Measurements from ENCODE around the gene HM13.

The HM13 gene

DNA sequence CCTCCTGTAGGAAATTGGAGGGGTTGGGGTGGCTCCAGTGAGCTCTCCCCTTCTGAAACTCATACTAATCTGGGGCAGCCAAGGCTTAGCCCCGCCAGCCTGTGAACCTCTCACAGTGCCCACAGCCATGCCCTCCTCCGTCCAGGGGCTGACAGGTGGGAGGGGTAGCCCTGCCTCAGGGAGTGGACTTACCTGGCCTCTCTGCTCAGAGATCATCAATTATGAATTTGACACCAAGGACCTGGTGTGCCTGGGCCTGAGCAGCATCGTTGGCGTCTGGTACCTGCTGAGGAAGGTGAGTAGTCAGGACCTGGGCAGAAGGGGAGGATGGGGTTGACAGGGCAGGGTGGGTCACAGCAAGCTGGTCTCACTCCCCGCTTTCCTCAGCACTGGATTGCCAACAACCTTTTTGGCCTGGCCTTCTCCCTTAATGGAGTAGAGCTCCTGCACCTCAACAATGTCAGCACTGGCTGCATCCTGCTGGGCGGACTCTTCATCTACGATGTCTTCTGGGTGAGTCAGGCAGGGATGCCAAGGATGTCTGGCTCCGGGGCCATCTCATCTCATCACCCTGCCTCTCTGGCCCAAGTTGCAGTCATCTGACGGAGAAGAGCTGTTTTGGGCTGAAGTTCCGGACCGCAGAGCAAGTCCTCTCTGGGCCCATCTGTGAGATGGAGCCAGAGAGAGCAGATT lies 34.7 kb downstream of the HM13 start:
- H3K36me3 ChIP-seq = peaks cover 77% of the 10 kb centered on the region
- no peaks in the 10 kb centered on the region for H3K9me3 ChIP-seq
- TF ChIP-seq, protein P1, sequence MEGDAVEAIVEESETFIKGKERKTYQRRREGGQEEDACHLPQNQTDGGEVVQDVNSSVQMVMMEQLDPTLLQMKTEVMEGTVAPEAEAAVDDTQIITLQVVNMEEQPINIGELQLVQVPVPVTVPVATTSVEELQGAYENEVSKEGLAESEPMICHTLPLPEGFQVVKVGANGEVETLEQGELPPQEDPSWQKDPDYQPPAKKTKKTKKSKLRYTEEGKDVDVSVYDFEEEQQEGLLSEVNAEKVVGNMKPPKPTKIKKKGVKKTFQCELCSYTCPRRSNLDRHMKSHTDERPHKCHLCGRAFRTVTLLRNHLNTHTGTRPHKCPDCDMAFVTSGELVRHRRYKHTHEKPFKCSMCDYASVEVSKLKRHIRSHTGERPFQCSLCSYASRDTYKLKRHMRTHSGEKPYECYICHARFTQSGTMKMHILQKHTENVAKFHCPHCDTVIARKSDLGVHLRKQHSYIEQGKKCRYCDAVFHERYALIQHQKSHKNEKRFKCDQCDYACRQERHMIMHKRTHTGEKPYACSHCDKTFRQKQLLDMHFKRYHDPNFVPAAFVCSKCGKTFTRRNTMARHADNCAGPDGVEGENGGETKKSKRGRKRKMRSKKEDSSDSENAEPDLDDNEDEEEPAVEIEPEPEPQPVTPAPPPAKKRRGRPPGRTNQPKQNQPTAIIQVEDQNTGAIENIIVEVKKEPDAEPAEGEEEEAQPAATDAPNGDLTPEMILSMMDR (IDR thresholded peaks at IDR 0.05; ENCODE audit: low read depth, low read length) = no peak
- no peak overlapping the region for H3K4me3 ChIP-seq (ENCODE audit: low read depth, low read length)
- DNase-seq = no peak
- no peaks in the 10 kb centered on the region for H3K27me3 ChIP-seq
- no peaks in the 10 kb centered on the region for H3K4me1 ChIP-seq

DNA sequence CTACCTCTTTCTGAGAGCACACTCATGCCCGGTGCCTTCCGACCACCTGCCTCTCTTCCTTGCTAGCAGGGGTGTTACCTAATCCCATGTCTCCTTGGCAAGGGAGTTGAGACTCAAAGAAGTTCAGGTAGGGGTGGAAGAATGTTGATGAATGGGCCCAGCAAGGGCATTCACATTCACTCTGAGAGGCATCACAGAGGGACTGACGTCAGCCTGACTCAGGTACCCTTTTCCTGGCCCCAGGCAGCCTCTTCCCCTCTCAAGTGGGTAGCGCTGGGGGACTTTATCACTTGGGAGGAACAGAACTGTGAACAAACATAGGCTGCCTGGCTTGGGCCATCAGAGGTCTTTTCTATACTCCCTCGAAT lies 35.3 kb downstream of the HM13 start:
- peaks cover 73% of the 10 kb centered on the region for H3K36me3 ChIP-seq

DNA sequence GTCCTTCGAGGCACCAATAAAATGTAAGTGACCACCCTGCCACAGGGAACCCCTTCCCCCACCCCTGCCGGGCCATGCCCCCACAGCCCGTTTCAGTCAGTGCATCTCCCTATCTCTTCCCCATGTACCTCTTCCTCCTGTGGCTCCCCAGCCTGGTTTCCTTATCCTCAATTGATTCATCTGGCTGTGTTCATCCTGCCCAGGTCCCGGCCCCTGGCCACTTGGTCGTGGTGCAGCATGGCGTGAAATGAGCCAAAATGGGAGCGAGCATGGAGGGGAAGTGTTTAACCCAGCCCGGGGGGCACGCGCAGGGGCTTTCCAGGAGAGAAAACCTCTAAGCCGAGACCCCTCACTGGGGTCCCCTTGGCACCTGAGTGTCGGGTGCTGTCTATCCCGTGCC lies 35.9 kb downstream of the HM13 start:
- Histone ChIP-seq H3K36me3 (peaks cover 71% of the 10 kb centered on the region), H3K4me1 (no peaks in the 10 kb centered on the region), H3K9me3 (no peaks in the 10 kb centered on the region), H3K27me3 (no peaks in the 10 kb centered on the region), H3K4me3 (ENCODE audit: low read depth, low read length) (no peak overlapping the region)
- no peak for DNase-seq
- TF ChIP-seq, protein P1 (IDR thresholded peaks at IDR 0.05; ENCODE audit: low read depth, low read length) = no peak

More for the DNA sequence above, 35.3 kb downstream of the HM13 start:
- DNase-seq = no peak
- Histone ChIP-seq H3K4me1 (no peaks in the 10 kb centered on the region), H3K4me3 (ENCODE audit: low read depth, low read length) (no peak overlapping the region), H3K9me3 (no peaks in the 10 kb centered on the region), H3K27me3 (no peaks in the 10 kb centered on the region)
- TF ChIP-seq, protein P1 (IDR thresholded peaks at IDR 0.05; ENCODE audit: low read depth, low read length) = no peak

DNA sequence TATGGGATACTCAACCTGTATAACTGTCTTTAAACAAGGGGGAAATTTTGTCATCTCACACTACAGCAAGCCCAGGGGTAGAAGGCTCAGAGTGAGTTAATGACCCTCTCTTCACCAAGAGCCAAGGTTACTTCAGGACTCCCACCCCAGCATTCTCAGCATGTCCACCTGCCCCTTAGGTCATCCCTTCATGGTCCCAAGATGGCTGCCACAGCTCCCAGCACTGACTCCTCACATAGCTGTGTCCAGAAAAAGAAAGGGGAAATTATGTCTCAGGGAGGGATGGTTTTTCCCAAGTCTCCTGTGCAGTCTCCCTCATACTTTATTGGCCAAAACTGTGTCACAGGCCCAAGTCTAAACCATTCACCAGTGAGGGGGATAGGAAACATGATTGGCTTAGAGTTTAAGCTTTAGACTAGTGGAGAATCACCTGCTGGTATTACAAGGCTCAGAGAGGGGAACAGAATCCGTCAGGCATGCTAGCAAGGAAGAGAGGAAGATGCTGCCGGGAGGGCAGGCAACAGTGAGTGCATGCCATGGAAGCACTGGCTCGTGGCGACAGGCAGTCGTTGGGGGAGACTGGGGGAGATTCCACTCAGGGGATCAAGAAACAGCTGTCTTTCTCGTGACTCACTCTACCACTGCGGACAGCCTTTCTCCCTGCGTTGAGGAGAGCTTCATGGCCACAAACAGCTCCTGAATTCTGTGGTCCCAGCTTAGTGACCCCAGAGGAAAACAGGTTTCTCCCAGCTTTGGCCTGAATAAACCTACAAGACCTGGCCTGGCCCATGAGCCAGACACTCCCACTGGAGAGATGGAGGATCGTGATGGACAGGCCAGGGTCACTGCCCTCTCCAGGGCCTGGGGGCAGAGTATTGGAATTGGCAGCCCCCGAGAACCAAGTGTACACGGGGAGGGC lies 37.2 kb downstream of the HM13 start:
- no peaks in the 10 kb centered on the region for H3K27me3 ChIP-seq
- H3K4me3 ChIP-seq (ENCODE audit: low read depth, low read length) = no peak overlapping the region
- peaks cover 76% of the 10 kb centered on the region for H3K36me3 ChIP-seq
- no peaks in the 10 kb centered on the region for H3K4me1 ChIP-seq
- H3K9me3 ChIP-seq = no peaks in the 10 kb centered on the region
- TF ChIP-seq, protein P1 (IDR thresholded peaks at IDR 0.05; ENCODE audit: low read depth, low read length) = no peak
- DNase-seq = no peak

DNA sequence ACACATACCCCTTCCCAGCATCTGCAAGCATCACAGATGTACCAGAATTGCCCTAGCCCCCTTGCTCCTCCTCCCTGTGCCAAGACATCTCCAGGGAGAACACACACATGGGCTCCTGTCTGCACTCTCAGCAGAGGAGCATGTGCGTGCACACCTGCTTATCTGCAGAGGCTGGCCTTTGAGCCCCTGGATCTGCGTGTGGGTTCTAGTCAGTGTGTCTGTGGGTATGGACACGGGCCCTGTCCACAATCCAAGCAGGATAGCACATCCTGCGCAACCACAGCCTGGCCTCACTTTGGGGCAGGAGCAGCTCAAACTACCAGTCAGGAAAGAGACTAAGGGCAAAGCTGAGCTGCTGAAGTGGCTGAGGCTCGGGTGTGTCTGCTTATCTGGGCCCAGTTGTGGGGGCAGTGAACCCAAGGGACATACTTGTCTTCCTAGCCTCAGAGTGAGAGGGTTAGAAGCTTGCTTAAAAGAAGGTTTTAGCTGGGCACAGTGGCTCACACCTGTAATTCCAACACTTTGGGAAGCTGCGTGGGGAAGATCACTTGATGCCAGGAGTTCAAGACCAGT lies 41.0 kb downstream of the HM13 start:
- Histone ChIP-seq H3K27me3 (no peaks in the 10 kb centered on the region), H3K4me1 (peaks cover 6% of the 10 kb centered on the region), H3K4me3 (ENCODE audit: low read depth, low read length) (no peak overlapping the region), H3K36me3 (peaks cover 49% of the 10 kb centered on the region), H3K9me3 (no peaks in the 10 kb centered on the region)
- TF ChIP-seq, protein P1 (IDR thresholded peaks at IDR 0.05; ENCODE audit: low read depth, low read length) = no peak
- DNase-seq = no peak
